NCI-H1694 treated with DMSO at 0.1 percent for 48 hours (cell line): ENCODE data around the gene FAM9B.
"Not testable (repeated sequence)": the region's sequence is repeated elsewhere in the genome, so short reads cannot be mapped to it uniquely, and the experiment has no call there.

Experiments
- DNase-seq: peaks from one replicate; lab custom pipeline; 2025; lab: John Stamatoyannopoulos, UW

Gene FAM9B

GRCh38 chrX:9033989-9034388 lies at the start of gene FAM9B:
TSS of gene FAM9B (minus strand) at chrX:9034127. CDS start at chrX:9032986, 1,141 bp downstream.
- DNase-seq = no peak

GRCh38 chrX:9081271-9081670 lies 47.3 kb upstream of the FAM9B start:
- DNase-seq = no peak

GRCh38 chrX:9074326-9074725 lies 40.4 kb upstream of the FAM9B start:
- DNase-seq = no peak

- no peak for DNase-seq
Measured at GRCh38 chrX:9072281-9072680, 38.4 kb upstream of the FAM9B start.

GRCh38 chrX:9071031-9071650 lies 37.2 kb upstream of the FAM9B start:
- no peak for DNase-seq

GRCh38 chrX:9069573-9069972 lies 35.6 kb upstream of the FAM9B start:
- DNase-seq = no peak

GRCh38 chrX:9064694-9065093 lies 30.8 kb upstream of the FAM9B start:
- DNase-seq = no peak

GRCh38 chrX:9062641-9063040 lies 28.7 kb upstream of the FAM9B start:
- DNase-seq = no peak

GRCh38 chrX:9055354-9055753 lies 21.4 kb upstream of the FAM9B start:
- no peak for DNase-seq

GRCh38 chrX:9052081-9052480 lies 18.2 kb upstream of the FAM9B start:
- no peak for DNase-seq

- no peak for DNase-seq
Measured at GRCh38 chrX:9050331-9050730, 16.4 kb upstream of the FAM9B start.

GRCh38 chrX:9048801-9049200 lies 14.9 kb upstream of the FAM9B start:
- DNase-seq = no peak

- no peak for DNase-seq
Measured at GRCh38 chrX:9038244-9038643, 4.3 kb upstream of the FAM9B start.

- DNase-seq = no peak
Measured at GRCh38 chrX:9037296-9037695, 3.4 kb upstream of the FAM9B start.

- DNase-seq = no peak
Measured at GRCh38 chrX:9033586-9033985, 341 bp downstream of the FAM9B start.

- no peak for DNase-seq
Measured at GRCh38 chrX:9033179-9033578, 748 bp downstream of the FAM9B start.

- no peak for DNase-seq
Measured at GRCh38 chrX:9023293-9023692, 10.6 kb downstream of the FAM9B start.

GRCh38 chrX:9019151-9019550 lies 14.8 kb downstream of the FAM9B start:
- no peak for DNase-seq

- DNase-seq = not testable (repeated sequence)
Measured at GRCh38 chrX:9018332-9018731, 15.6 kb downstream of the FAM9B start.

GRCh38 chrX:9003041-9003440 lies 30.9 kb downstream of the FAM9B start:
- DNase-seq = no peak

- DNase-seq = no peak
Measured at GRCh38 chrX:8988446-8988845, 45.5 kb downstream of the FAM9B start.

GRCh38 chrX:8987672-8988250 lies 46.2 kb downstream of the FAM9B start:
- no peak for DNase-seq

GRCh38 chrX:8984231-8984630 lies 49.7 kb downstream of the FAM9B start:
- DNase-seq = no peak

GRCh38 chrX:8981723-8982122 lies 52.2 kb downstream of the FAM9B start:
- DNase-seq = no peak
